Measurements from ENCODE around the gene SLC4A1. TPM values are rescaled to one million over a fixed set of nuclear protein-coding genes. Genes with fewer than 3 reads are reported as not detected.

Gene SLC4A1
- total RNA-seq, 1 donor from 2014 or later, result not detected

- peaks cover 8% of the 10 kb centered on the region for H3K4me1 Mint-ChIP-seq (ENCODE audit: unreplicated experiment)
- H3K4me3 Mint-ChIP-seq (ENCODE audit: unreplicated experiment), result no peak overlapping the region
- DNase-seq (ENCODE audit: low spot score), result no peak
- no peak for TF ChIP-seq CTCF (IDR thresholded peaks at IDR 0.05; ENCODE audit: unreplicated experiment)
- no peaks in the 10 kb centered on the region for H3K9me3 Mint-ChIP-seq (ENCODE audit: unreplicated experiment)
- no peak overlapping the region for H3K27ac Mint-ChIP-seq (ENCODE audit: unreplicated experiment)
- H3K36me3 Mint-ChIP-seq (ENCODE audit: low read depth, unreplicated experiment), result peaks cover 3% of the 10 kb centered on the region
- H3K27me3 Mint-ChIP-seq (ENCODE audit: unreplicated experiment), result peaks cover 22% of the 10 kb centered on the region
These were observed 42.9 kb upstream of the SLC4A1 start for GRCh38 chr17:44310609-44311376.

GRCh38 chr17:44310188-44310587, 42.3 kb upstream of the SLC4A1 start:
- Mint-ChIP-seq H3K27me3 (ENCODE audit: unreplicated experiment) (peaks cover 19% of the 10 kb centered on the region), H3K27ac (ENCODE audit: unreplicated experiment) (no peak overlapping the region), H3K36me3 (ENCODE audit: low read depth, unreplicated experiment) (no peaks in the 10 kb centered on the region), H3K9me3 (ENCODE audit: unreplicated experiment) (no peaks in the 10 kb centered on the region), H3K4me3 (ENCODE audit: unreplicated experiment) (no peak overlapping the region), H3K4me1 (ENCODE audit: unreplicated experiment) (peaks cover 4% of the 10 kb centered on the region)
- DNase-seq (ENCODE audit: low spot score), result no peak
- no peak for TF ChIP-seq CTCF (IDR thresholded peaks at IDR 0.05; ENCODE audit: unreplicated experiment)

GRCh38 chr17:44309472-44309871, 41.5 kb upstream of the SLC4A1 start:
- peaks cover 4% of the 10 kb centered on the region for H3K4me1 Mint-ChIP-seq (ENCODE audit: unreplicated experiment)
- no peak overlapping the region for H3K27ac Mint-ChIP-seq (ENCODE audit: unreplicated experiment)
- no peak for TF ChIP-seq CTCF (IDR thresholded peaks at IDR 0.05; ENCODE audit: unreplicated experiment)
- peak overlapping the region; percentile 47 for H3K4me3 Mint-ChIP-seq (ENCODE audit: unreplicated experiment)
- peaks cover 19% of the 10 kb centered on the region for H3K27me3 Mint-ChIP-seq (ENCODE audit: unreplicated experiment)
- no peaks in the 10 kb centered on the region for H3K9me3 Mint-ChIP-seq (ENCODE audit: unreplicated experiment)
- DNase-seq (ENCODE audit: low spot score), result no peak
- no peaks in the 10 kb centered on the region for H3K36me3 Mint-ChIP-seq (ENCODE audit: low read depth, unreplicated experiment)

- H3K9me3 Mint-ChIP-seq (ENCODE audit: unreplicated experiment), result no peaks in the 10 kb centered on the region
- H3K4me3 Mint-ChIP-seq (ENCODE audit: unreplicated experiment), result peak overlapping the region; percentile 47
- H3K27ac Mint-ChIP-seq (ENCODE audit: unreplicated experiment), result no peak overlapping the region
- H3K36me3 Mint-ChIP-seq (ENCODE audit: low read depth, unreplicated experiment), result no peaks in the 10 kb centered on the region
- DNase-seq (ENCODE audit: low spot score), result no peak
- peaks cover 4% of the 10 kb centered on the region for H3K4me1 Mint-ChIP-seq (ENCODE audit: unreplicated experiment)
- no peak for TF ChIP-seq CTCF (IDR thresholded peaks at IDR 0.05; ENCODE audit: unreplicated experiment)
- H3K27me3 Mint-ChIP-seq (ENCODE audit: unreplicated experiment), result peaks cover 14% of the 10 kb centered on the region
These were observed 40.9 kb upstream of the SLC4A1 start for GRCh38 chr17:44308865-44309264.

- peak within 1 kb of the TSS; percentile 47 for H3K4me3 Mint-ChIP-seq (ENCODE audit: unreplicated experiment)
- no peaks in the 10 kb centered on the region for H3K9me3 Mint-ChIP-seq (ENCODE audit: unreplicated experiment)
- no peak within 1 kb of the TSS for H3K27ac Mint-ChIP-seq (ENCODE audit: unreplicated experiment)
- H3K4me1 Mint-ChIP-seq (ENCODE audit: unreplicated experiment), result peaks cover 4% of the 10 kb centered on the region
- peaks cover 12% of the 10 kb centered on the region for H3K27me3 Mint-ChIP-seq (ENCODE audit: unreplicated experiment)
- TF ChIP-seq CTCF (IDR thresholded peaks at IDR 0.05; ENCODE audit: unreplicated experiment), result no peak
- no peaks in the 10 kb centered on the region for H3K36me3 Mint-ChIP-seq (ENCODE audit: low read depth, unreplicated experiment)
- peak; percentile 96 for DNase-seq (ENCODE audit: low spot score)
These were observed 40.4 kb upstream of the SLC4A1 start, which contains the start of gene RUNDC3A for GRCh38 chr17:44308320-44308818. RUNDC3A (plus strand) TSS chr17:44308601; CDS start chr17:44308833, 232 bp downstream.

Measured in endothelial cell (in vitro differentiated cells).